NCI-H187 treated with DMSO at 0.1 percent for 48 hours (cell line): ENCODE data around the gene MIDN.
A peak's percentile ranks its signal among the peaks of the same experiment; 100 is the strongest.

ENCODE experiments used
- DNase-seq: peaks from one replicate; lab custom pipeline; 2025; lab: John Stamatoyannopoulos, UW

Gene MIDN

DNA sequence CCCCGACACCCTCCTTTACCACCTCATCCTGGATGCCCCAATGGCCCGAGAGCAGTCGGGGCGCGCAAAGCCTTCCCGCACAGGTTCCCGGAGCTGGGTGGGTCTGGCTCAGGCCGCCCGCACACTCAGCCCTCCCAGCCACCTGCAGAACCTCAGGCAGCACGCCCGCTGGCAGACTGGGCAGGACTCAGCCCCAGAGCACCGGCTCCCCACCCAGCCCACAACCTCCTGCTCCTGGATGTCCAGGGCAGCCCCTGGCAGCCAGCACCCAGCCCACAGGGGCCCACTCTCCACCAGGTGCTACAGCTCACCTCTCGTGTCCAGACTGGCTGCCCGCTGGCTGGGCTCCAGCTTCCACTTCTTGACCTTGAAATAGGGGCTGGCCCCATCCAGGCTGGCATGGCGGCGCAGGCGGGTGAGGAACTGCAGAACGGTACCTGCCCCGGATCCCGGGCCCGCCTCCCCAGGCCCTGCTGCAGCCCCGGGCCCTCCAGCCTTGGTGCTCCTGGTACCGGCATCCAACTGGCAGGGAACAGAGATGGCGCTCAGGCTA, 15.2 kb upstream of the MIDN start:
- DNase-seq = no peak

DNA sequence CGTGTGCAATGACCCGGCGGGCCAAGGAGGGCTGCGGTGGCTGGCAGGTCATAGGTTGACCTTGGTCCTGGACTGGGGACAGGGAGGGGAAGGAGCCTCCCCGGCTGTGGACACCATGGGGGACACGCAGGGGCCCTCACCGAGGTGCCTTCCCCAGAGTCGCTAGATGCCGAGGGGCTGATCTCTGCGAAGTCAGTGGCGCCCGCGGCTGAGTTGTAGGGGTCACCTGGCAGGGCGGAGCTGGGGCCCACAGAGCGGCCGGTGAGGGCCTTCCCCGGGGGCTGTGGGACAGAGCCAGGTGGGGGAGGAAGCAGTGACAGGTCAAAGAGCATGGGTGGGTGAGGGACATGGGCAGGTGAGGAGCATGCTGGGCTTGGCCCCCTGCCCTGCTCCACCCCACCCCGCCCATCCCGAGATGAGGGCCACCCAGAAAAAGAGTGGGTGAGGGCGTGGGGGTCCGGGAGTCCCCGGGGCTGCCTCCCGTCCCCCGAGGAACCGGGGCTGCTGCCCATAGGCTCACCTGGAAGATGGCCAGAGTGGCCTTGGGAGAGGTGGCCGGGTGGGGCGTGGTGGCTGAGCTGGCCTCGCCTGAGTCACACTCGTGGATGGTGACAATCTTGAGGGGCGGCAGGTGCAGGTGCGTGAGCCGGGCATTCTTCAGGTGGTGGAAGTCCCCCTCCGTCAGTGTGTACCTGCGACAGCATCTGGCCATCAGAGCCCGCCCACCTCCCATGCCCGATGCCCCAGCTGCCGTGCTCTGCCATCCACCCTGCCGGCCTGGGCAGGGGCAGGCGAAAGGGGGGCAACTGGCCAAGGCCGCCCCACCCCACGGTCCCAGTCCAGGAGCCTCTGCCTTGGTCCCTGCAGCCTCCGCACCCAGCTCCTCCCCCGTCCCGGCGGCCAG, 14.1 kb upstream of the MIDN start:
- no peak for DNase-seq

DNA sequence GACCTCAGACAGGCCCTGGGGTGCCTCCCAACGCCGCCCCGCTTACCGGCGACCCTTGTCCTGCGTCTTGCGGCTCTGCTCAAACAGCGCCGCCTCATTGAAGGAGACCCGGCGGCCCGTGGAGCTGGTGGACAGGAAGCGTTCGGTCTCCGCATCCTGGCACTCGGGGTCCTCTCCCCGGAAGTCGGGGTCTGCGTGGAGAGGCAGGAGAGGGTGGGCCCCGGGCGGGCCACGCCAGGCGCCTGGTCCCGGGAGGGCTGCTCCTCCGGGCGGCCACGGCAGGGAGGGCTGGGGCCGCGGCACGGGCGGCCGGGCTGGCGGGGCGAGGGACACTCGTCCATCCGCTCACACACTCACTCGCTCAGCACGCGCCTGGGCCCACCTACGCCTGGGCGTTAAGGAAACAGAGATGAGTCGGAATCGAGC, 13.4 kb upstream of the MIDN start:
- no peak for DNase-seq

DNA sequence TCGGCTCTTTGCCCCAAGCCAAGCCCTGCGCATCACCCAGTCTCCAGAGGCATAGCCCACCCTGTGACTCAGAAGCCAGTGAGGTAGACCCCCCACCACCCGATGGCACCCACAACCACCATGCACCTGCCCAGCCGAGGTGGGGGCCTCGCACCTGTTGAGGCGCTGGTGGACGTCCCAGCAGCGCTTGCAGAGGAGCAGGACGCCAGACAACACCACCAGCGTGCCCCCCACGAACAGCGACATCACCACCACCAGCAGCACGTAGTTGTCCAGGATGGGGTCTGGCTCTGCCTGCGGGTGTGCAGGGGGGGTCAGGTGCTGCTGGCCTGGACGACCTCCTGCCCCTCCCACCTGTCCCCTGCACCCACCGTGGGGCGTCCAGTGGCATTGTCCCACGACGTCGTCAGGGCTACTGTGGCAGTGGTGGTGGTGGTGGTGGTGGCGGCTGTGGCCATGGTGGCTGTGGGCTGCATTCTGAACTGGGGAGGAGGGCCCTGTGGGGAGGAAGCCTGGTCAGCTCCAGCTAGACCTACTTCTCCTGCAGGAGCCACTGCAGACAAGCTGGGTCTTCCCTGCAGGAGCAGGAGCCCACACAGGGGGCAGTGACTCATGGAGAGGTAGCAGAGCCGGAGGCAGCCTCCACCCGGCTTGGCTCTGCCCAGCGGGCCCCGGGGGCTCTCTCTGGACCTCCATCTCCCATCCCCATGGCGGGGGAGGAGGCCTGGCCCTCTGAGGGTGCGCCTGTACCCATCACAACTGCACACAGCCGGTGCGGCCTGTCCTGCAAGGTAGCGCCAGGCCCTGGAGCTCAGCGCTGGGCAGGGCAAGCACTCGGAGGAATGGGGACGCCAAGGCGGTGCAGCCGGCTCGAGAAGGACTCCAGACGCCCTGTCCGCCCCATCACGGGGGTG, 12.5 kb upstream of the MIDN start:
- no peak for DNase-seq

DNA sequence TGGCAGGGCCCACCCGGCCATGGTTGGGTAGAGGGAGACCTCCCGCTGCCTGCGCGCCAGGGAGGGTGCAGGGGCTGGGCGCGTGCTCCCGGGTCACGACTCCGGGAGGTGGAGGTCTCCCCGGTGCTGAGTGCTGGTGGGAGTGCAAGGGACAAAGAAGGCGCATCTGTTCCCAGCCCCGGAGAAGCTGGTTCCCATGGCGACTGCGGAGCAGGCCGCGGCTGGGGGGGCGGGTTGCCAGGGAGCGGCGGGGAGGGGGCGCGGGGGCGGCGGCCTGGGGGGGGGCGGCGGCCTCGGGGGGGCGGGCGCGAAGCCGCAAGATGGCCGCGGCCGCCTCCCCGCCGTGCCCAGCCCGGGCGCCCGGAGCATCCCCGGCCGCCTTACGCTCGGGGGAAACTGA, 11.8 kb upstream of the MIDN start:
- no peak for DNase-seq

DNA sequence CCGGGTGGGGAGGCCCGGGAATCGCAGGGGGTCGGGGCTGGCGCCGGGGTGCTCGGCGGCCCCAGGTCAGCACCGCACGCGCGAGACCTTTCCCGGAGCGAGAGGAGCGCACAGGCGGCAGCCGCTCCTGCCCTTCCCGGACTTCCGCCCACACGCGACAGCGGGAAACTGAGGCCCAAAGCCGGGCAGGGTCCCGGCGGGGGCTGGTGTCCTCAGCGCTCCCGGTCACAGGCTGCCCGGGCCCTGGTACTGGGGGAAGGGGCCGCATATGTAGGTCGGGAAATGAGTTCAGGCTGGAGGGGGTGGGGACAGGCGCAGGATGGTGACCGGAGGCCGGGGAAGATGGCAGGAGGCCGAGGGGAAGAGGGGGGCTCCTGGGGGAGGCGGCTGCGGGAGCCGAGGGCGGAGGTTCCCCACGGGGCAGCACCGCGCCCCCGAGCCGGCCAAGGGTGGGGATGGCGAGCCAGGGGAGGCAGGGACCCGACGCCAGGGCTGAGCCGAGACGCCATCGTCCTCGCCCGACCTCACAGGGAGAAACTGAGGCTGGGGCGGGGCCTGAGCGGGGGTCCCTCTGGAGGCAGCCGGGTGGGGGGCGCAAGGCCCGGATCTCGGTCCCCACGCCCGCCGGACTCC, 11.2 kb upstream of the MIDN start:
- no peak for DNase-seq

DNA sequence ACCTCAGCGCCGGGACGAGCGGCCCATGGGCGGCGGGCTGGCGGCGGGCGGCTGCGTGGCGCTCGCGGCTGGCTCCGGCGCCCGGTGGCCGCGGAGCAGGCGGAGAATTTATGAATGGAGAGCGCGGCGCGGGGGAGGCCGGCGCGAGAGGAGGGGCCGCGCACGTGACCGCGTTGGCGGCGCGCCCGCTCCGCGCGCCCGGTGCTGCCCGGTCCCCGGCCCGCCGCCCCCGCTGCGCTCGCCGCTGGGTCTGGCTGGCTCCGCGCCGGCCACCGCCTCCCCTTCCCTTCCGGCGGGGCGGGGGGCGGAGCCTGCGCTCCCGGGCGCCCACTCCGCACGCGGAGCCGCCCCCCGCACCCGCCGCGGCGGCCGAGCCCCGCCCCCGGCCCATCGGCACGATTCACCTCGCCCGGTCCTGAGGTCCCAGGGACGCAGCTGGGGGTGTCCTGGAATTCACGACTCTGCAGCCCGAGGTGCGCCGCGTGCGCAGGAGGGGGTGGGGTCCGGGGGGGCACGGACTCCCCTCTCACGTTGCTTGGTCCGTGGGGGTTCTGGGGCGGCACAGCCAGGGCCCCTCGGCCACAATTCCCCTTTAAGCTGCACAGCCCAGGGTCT, 10.5 kb upstream of the MIDN start, which contains the start of gene CBARP:
Gene CBARP, minus strand, starts transcription at position 252 of the 615 bp plus-strand sequence. CDS start 1,905 bp downstream, outside the sequence.
- no peak for DNase-seq

DNA sequence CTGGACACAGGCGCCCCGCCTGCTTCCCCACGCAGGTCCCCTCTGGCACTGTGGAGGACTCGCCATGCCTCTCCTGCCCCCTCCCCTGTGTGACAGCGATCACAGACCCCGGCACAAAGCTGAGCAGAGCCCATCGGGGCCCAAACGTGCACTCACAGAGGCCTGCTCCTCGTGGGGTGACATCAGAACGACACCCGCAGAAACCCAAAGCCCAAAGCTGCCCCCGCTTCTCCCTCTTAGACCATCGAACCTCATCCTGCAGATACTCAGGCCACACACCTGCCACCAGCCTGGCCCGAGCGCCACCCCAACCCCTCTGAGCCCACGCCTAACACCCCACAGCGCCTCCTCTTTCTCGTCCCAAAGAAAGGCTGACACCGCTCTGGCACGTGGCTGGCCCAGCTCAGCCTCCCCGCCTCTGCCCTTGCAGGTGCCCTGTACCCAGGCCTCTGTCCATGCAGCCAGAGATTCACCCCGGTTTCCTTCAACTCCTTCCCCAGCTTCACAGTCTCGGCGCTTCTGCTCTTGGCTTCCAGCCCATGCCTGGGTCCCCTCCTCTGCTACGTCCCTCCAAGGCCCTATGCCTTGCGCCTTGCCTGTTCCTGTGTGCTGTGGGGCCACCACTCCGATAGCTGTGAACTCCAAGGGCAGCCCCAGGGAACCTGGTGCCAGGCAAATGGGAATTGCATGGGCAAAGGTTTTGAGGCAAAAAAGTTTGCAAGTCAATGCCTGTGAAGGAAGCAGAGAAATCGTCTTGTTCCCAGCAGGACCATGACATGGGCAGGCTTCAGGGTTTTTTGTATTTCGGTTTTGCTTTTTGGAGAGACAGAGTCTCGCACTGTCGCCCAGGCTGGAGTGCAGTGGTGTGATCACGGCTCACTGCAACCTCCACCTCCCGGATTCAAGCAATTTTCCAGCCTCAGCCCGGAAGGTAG, 9.7 kb upstream of the MIDN start:
- no peak for DNase-seq

DNA sequence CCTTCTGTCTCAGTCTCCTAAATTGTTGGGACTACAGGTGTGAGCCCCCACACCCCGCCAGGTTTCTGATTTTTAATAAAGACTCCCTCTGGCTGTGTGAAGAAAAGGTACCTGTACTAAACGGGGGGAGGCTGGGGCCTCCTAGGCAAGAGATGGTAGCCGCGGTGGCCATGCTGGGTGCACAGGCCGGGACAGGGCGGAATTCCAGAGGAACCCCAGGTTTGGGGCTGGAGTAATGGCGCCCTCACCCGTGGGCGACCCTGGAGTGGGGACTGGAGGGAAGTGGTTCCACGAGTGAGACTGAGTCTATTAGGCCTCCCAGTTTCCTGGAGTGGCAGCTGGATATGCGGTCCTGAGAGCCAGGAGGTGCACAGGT, 9.0 kb upstream of the MIDN start:
- no peak for DNase-seq

DNA sequence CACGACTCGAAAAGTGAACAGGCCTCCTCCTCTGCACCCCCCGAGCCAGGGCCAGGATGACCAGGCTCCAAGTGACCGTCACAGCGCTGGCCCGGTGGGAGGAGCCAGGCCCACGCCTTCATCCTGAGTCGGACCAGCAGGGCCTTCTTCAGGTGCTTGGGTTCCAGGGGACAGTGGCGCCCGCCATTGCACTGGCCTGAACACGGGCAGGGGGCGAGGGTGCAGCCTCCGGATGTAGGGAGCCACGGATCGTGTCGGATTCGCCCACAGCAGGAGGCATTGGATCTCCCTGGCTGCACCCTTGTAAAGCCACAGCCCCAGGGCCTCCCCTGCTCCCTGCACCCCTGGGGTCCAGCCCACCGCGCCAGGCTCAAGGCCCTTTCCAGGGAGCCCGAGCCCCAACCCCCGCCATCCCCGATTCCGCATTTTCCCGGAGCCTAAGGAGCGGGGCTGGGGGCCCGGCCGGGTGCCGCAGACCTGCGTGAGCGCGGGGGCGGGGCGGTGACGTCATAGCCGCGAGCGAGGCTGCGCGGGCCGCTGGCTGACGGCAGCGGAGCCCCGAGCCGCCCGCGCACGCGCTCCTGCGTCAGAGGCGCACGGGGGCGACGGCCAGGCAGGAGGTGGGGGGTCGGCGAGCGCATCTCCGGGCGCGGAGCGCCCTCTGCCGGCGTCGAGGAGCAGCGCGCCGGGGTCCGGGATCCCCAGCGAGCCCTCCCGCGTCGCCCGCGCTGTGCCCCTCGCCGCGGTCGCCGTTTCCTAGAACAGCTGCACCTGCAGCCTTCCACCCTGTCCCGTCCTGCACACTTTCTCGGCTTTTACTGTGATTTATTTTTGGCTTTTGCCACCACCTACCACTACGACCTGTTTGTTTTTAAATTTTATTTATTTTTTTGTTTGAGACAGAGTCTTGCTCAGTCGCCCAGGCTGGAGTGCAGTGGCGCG, 8.3 kb upstream of the MIDN start:
- no peak for DNase-seq

DNA sequence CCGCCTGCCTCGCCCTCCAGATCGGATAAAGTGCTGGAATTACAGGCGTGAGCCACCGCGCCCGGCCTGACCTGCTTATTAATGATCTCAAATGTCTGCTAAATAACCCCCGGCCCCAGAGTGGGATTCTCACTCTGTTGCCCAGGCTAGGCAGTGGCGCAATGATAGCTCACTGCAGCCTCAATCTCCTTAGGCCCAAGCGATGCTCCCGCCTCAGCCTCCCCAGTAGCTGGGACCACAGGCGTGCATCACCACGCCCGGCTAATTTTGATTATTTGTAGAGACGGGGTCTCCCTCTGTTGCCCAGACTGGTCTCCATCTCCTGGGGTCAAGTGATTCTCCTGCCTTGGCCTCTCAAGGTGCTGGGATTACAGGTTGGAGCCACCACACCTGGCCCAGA, 7.5 kb upstream of the MIDN start:
- DNase-seq = no peak

DNA sequence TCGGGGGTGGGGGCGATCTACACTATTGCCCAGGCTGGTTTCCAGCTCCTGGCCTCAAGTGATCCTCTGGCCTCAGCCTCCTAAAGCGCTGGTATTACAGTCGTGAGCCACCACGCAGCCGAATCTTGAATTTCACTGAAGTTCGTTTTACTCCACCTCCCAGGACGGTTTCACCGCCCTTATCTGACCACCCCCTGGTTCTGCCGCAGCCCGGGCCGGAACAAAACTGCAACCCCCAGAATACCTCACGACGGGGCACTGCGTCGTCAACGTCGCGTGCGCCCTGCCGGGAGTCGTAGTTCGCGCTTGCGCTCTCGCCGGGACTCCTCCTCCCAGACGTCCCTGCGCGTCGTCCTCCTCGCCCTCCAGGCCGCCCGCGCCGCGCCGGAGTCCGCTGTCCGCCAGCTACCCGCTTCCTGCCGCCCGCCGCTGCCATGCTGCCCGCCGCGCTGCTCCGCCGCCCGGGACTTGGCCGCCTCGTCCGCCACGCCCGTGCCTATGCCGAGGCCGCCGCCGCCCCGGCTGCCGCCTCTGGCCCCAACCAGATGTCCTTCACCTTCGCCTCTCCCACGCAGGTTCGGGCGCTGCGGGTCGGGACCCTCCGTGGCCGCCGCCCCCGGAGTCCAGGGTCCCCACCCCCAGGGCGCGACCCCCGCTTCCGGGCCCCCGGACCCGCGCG, 6.8 kb upstream of the MIDN start, which contains the start of gene ATP5F1D:
Gene ATP5F1D, plus strand, starts transcription at position 335 of the 679 bp plus-strand sequence. Its CDS starts 100 bp downstream, at position 435.
- DNase-seq = peak; percentile 82

DNA sequence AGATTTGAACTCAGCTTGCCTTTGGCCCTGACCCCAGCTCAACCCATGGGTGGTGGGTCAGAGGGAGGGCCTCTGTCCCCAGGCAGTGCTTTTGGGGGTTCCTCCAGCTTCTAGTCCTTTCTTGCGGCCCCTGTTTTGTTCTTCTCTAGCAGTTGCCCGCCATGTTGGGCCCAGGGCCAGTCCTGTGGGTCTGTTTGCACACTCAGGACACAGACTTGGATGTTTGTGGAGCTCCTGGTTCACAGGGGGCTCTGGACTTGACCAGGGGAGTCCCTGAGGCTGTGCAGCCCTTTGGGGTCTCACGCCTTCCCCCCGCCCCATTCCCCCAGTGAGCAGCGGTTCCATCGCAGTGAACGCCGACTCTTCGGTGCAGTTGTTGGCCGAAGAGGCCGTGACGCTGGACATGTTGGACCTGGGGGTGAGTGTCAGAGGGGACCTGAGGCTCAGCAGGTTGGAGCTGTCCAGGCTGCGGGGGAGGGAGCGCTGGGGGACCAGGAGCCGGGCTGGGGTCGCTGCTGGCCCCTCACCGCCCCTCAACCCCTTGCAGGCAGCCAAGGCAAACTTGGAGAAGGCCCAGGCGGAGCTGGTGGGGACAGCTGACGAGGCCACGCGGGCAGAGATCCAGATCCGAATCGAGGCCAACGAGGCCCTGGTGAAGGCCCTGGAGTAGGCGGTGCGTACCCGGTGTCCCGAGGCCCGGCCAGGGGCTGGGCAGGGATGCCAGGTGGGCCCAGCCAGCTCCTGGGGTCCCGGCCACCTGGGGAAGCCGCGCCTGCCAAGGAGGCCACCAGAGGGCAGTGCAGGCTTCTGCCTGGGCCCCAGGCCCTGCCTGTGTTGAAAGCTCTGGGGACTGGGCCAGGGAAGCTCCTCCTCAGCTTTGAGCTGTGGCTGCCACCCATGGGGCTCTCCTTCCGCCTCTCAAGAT, 4.4 kb upstream of the MIDN start:
- DNase-seq = no peak

DNA sequence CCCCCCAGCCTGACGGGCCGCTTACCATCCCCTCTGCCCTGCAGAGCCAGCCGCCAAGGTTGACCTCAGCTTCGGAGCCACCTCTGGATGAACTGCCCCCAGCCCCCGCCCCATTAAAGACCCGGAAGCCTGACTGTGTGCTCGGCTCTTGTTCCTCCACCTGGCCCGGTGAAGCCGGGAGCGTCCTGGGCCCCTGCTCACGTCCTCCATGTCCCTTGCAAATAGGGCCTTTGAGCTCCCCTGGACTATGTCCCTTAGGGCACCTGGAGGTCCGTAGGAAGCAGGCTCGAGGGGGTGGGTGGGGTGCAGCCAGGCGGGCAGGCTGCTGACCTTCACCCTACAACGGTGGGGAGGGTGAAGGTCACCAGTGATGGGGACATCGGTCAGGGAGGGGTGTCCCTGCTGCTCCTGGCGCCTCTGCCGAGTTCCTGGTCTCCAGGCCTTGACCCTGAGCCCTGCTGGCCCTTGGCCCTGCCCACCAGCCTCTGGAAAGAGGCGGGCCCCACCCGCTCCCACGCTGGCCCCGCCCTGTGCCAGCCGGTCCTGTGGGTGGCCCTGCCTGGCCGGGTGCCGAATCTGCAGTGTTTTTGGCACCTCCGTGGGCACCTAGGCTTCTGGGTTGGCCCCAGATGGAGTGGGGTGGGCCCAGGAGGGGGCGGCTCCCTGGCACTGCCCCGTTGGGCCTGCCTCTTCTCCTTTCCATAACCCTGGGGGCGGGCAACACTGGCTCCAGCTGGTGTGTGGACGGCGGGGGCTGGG, 3.5 kb upstream of the MIDN start:
- DNase-seq = no peak

DNA sequence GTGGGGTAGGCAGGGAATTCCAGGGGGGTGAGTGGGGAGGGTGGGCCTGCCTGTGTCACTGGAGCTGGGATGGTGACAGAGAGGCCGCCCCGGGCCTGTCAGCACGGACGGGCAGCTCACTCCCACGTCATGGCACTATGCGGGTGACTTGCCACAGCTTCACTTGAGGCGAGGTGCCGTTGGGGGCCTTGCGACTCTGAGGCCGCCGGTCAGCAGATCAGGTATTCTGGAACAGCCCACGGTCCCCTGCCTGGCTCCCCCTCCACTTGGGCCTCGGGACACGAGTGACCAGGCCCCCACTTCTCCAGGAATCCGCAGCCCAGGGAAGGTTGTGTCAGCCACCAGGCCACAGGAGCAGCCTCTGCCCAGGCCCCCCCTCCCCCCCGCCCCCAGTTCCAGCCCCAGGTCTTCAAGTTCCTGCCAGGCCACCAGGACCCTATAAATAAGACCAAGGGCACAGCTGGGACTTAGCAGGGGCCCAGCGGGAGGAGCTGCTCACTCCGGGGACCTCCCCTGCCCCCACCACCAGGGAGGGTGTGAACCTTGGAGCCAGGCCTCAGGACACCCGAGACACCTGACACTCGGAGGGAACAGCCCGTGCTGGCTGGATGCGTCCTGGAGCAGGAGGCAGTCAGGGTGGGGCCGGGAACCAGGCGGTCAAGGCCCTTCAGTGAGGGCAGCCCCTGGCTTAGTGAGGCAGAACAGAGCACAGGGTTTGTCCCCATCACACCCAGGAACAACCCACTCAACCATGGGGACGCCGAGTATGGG, 2.7 kb upstream of the MIDN start:
- no peak for DNase-seq
